Measurements from ENCODE around the gene PEMT.

- no peak for TF ChIP-seq CTCF (tag by site-specific recombination; IDR thresholded peaks at IDR 0.05)
- TF ChIP-seq ZBTB7A (tag by site-specific recombination; IDR thresholded peaks at IDR 0.05; ENCODE audit: low read depth), result no peak
- TF ChIP-seq TSHZ1 (tag by site-specific recombination; IDR thresholded peaks at IDR 0.05; ENCODE audit: borderline replicate concordance), result no peak
- no peak for TF ChIP-seq ZNF138 (tag by site-specific recombination; IDR thresholded peaks at IDR 0.05; ENCODE audit: borderline replicate concordance)
- no peak for TF ChIP-seq ZNF311 (tag by site-specific recombination; IDR thresholded peaks at IDR 0.05; ENCODE audit: borderline replicate concordance)
- TF ChIP-seq ZSCAN18 (tag by site-specific recombination; IDR thresholded peaks at IDR 0.05), result no peak
- no peak for TF ChIP-seq ZNF449 (tag by site-specific recombination; IDR thresholded peaks at IDR 0.05)
- no peak for TF ChIP-seq ZNF501 (tag by site-specific recombination; IDR thresholded peaks at IDR 0.05)
- TF ChIP-seq PRDM10 (tag by site-specific recombination; IDR thresholded peaks at IDR 0.05), result no peak
- TF ChIP-seq PRDM1 (tag by site-specific recombination; IDR thresholded peaks at IDR 0.05), result no peak
- TF ChIP-seq ZBTB17 (tag by site-specific recombination; IDR thresholded peaks at IDR 0.05), result no peak
These were observed 127.7 kb downstream of the PEMT start for GRCh38 chr17:17463821-17464220.

Data from HEK293 (cell line).